ENCODE measurements around the gene MTERF4.

MTERF4 gene

DNA sequence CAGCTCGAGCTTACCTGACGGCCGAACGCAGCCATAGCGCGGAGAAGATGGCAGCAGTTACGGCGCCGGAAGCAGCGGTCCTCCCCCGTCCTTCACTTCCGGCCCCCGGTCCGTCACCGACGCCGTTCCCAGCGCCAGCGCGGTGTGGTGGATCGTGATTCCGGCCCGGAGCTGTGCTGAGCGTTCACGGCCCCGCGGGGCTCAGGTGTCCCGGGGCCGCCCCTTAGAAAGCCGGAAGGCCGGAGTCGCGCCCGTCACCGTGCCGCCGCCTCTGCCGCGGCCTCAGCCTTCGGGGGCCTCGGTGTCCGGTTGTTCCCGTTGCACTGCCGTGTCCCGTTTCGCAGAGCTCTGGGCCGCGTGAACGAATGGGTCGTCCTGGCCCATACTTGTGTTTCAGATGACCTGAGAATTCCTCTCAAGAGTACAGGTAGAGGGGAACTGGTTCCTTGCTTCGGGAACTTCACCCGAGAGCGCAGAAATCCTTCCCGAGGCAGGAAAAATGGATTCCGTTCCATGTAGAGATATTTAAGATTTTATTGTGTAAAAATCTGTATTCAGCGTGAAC, at the start of gene MTERF4:
Gene MTERF4 (minus strand): TSS at position 49 of the 565 bp plus-strand sequence. CDS start 14 bp downstream, at position 35.
- peak; percentile 90 to 91 for DNase-seq

DNA sequence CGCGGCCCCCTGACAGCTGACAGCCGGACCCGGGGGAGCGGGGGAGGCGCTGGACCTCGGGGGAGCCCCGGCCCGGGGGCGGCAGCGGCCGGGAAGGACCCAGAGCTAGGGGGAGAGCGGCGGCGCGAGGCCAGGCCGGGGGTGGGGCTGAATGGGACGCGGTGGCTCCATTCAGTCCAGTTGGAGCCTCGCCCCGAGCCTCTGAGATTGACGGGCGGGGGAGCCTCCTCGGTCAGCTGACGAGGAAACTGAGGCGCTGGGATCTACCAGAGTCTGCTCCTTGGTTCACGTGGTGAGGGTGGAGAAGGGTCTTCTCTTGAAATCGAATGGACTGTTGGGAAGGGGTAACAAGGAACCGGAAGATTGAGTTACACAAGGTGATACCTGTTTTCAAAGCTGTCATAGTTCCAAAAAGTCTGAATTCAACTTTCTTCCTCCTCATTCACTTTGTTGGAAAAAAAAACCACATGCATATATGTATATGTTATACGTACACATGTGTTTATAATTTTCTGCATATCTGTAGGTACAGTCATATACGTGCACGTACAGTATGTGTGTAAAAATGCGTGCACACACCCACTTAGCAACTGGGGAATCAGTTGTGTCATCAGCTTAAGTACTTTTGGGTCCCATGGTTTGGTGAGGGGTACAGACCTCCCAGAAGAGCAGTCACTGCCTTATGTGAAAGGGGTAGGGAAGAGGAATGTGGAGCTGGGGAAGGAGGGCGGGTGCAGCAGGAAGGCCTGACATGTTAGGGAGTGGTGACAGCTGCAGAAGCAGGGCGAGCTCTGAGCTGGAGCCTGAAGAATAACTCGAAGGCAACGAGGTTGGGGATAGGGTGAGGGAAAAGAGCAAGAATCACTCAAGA, 48.8 kb upstream of the MTERF4 start:
- no peak for DNase-seq

- DNase-seq, result peak; percentile 94 to 95
Observed at GRCh38 chr2:241149925-241150659, 48.0 kb upstream of the MTERF4 start, which contains the start of gene PPP1R7. Gene PPP1R7, plus strand, starts transcription at chr2:241150467. Its CDS starts 29 bp downstream, at chr2:241150496.

DNA sequence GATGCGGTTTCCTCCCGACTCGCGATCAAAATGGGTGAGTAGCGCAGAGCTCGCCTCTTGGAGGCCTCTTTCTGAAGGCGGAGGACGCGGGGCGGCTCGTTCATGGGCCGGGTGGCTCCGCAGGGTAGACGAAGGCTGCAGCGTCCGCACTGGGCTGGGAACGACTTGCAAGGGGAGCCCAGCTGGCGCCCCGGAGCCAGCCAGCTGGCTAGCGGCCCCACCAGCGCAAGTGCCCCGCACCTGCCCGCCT, 47.5 kb upstream of the MTERF4 start:
- no peak for DNase-seq

DNA sequence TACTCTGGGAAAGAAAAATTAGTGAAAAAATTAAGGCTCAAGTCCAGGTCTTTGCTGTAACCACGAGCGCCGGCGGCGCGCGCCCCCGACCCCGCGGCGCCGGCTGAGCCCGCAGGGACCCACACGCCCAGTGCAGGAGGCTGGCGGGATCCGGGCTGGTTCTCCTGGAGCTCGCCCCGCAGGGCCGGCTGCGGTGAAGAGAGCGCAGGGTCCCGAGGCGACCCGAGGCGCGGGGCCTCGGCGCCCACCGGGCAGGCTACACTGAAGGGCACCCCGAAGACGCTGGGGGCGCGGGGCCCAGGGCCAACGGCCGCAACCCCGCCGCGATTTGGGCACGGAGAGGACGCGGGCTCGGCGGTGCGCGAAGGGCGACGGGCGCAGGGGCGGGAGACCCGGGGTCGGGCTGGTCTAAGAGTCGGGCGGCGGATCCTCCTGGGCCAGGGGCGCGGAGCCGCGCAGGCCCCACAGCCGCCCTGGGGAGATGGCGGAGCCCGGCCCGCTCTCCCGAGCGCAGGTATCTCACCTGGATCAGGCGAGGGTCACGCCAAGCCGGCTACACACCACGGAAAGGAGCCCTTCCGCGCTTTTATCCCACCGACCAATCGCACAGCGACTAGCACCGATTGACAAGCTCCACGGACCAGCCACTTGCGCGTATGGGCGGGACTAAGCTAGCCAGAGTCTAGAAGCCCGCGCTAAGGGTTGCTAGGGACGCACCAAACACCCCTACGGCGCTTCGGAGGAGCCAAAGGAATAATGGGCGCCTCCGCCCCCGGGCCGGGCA, 47.0 kb upstream of the MTERF4 start, which contains the start of gene PASK:
Gene PASK (minus strand): TSS at position 582 of the 784 bp plus-strand sequence. CDS start 6,440 bp downstream, outside the sequence.
- peak; percentile 93 to 94 for DNase-seq

GRCh38 chr2:241148239-241148638, 46.2 kb upstream of the MTERF4 start:
- no peak for DNase-seq

- no peak for DNase-seq
Observed at GRCh38 chr2:241147336-241147735, 45.2 kb upstream of the MTERF4 start.

- DNase-seq, result no peak
Observed at GRCh38 chr2:241146286-241146685, 44.2 kb upstream of the MTERF4 start.

GRCh38 chr2:241142593-241142992, 40.5 kb upstream of the MTERF4 start:
- no peak for DNase-seq

GRCh38 chr2:241142063-241142462, 40.0 kb upstream of the MTERF4 start:
- DNase-seq, result no peak

DNA sequence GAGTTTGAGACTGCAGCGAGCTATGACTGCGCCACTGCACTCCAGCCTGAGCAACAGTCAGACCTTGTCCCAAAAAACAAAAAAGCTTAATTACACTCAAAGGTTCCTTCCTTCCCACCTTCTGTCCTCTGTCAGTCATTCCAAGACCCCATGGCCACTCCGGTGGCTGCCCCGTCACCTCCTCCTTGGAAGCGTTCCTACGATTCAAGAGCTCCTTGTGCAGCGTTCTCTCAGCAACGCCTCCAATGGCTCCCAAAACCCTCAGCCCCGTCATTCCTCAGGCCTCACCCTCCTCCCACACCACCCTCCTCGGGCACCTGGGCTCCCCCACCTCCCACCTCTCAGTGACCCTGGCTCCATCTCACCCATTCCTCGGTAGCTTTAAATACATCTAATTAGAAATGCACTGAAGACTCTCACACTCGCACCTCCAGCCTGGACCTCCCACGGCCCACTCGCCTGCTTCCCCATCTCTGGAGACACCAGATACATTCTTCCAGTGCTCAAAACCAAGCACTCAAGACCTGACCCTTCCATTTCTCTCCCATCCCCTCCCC, 39.2 kb upstream of the MTERF4 start:
- DNase-seq, result no peak

DNA sequence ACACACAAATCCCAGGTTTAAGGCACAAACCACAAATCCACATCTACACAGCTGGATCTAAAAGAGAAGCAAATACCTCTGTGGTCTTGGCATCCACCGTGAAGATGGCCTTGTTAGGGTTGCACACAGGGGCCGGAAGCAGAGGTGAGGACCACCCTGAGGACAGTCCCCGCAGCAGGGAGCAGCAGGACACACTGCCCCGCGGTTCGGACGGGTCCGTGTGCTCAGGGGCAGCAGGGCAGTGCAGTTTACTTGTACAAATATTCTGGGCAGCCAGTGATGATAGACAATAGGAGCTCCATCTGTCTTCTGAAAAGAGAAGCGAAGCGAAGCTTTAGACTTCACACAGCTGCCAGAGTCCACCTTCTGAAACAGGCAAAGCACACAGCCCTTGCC, 38.4 kb upstream of the MTERF4 start:
- DNase-seq, result no peak

DNA sequence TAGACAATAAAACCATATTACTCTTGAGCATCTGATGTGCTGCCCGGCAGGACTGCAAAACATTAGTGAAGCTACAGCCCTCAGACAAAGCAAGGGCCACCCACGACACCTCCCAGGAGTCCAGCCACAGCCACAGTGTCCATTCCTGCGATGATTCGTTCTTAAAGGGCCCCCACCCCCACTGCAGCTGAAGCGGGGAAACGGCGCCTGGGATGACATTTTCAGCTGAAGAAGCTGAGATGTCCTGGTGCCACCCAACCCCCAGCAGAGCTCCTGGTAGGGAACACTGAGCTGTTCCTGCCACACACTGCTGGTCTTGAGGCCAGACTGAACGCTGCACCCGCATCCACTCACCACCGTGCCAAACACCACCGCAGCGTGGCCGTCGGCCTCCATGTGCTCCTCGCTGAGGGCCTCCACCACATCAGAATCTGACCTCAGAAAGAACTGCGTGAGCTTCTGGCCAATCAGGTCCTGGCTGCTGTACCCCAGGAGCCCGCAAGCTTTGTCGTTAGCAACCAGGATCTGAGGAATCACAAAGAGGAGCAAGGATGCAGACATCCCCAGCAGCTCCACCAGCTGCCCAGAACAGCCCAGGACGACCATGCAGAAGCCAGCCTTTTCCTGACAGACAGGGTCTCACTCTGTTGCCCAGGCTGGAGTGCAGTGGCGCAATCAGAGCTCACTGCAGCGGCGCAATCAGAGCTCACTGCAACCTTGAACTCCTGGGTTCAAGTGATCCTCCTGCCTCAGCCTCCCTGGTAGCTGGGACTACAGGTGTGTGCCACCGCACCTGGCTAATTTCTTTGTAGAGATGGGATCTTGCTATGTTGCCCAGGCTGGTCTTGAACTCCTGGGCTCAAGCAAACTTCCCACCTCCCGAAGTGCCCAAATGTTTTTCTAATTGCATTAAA, 37.7 kb upstream of the MTERF4 start:
- no peak for DNase-seq

DNA sequence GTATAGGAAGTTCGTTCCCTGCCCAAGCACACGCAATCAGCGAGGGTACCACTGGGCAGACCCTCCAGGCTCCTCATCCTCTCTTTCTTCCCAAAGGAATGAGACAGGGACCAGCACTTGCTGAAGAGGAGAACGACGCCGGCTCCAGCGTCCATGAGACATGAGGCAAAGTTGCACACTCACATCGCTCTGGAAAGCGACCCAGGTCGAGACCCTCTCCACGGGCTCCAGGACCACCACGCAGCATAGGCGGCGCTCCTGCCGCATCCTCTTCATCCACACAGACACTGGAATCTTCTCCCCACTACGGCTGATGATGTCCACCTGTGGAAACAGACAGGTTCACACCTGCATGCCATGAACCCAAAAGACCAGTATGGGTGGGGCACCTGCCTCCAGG, 36.4 kb upstream of the MTERF4 start:
- no peak for DNase-seq

GRCh38 chr2:241137276-241138190, 35.4 kb upstream of the MTERF4 start:
- no peak for DNase-seq

DNA sequence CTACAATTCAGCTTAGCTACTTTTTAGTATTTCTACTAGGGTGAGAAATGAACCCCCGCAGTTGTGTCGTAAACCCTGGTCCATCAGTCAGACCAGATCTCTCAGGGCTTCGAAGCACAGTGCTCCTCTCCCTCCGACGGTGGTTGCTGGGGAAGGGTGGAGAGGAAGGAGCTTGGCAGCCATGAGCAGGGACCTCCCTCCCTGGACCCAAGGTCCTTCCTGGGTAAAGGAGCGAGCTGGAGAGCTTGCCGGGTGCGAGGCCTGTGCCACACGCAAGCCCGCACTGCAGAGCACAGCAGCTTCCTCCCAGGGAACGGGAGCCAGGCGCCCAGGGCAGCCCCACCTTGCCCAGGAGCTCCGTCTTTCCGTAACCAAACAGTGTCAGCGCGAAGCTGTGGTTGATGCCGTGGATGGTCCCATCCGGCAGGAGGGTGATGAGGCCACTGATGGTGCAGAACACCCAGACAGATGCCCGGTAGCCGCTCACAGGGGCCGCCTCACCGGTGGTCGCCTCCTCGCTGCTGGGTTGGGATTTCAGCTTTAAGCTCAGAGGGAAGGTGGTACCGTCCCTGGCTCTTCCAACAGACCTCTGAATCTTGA, 34.7 kb upstream of the MTERF4 start:
- no peak for DNase-seq

GRCh38 chr2:241136191-241136590, 34.1 kb upstream of the MTERF4 start:
- no peak for DNase-seq

DNA sequence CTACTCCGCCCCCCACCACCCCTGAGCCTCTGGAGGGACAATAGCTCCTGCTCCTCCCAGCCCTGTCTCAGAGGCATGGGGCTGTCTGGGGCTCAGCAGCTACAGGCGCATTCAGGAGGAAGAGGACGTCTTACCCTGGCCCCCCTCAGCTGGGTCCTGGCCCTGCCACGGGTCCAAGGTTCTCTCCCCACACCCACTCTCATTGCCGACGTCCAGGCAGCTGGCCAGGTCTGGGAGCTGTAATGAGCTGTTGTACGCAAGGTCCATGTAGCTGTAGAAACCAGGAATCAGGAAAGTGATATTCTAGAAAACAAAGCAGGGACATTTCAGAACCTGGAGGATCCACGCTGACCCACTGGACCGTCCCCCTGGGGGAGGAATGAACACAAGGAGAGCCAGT, 33.6 kb upstream of the MTERF4 start:
- no peak for DNase-seq

- DNase-seq, result no peak
Observed at GRCh38 chr2:241134711-241135110, 32.6 kb upstream of the MTERF4 start.

DNA sequence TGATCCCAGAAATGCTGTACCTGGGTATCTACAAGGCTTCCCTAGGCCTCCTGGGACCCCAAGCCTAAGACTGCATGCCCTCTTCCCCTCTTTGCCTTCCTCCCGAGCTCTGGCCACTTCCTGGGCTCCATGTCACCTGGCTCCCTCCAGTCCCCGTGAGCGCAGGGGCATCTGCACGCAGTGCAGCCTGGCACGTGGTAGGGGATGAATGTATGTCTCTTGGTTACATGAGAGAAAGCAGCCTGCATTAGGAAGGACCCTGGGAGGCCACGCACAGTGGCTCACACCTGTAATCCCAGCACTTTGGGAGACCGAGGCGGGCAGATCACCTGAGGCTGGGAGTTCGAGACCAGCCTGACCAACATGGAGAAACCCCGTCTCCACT, 31.3 kb upstream of the MTERF4 start:
- DNase-seq, result no peak
